ENCODE data around the gene PDGFB. TPM values are rescaled to one million over a fixed set of nuclear protein-coding genes. Genes with fewer than 3 reads are reported as not detected.

The PDGFB gene
- total and polyA plus RNA-seq, 7 donors = 1.4 to 9.6 (median 5.5) TPM

DNA sequence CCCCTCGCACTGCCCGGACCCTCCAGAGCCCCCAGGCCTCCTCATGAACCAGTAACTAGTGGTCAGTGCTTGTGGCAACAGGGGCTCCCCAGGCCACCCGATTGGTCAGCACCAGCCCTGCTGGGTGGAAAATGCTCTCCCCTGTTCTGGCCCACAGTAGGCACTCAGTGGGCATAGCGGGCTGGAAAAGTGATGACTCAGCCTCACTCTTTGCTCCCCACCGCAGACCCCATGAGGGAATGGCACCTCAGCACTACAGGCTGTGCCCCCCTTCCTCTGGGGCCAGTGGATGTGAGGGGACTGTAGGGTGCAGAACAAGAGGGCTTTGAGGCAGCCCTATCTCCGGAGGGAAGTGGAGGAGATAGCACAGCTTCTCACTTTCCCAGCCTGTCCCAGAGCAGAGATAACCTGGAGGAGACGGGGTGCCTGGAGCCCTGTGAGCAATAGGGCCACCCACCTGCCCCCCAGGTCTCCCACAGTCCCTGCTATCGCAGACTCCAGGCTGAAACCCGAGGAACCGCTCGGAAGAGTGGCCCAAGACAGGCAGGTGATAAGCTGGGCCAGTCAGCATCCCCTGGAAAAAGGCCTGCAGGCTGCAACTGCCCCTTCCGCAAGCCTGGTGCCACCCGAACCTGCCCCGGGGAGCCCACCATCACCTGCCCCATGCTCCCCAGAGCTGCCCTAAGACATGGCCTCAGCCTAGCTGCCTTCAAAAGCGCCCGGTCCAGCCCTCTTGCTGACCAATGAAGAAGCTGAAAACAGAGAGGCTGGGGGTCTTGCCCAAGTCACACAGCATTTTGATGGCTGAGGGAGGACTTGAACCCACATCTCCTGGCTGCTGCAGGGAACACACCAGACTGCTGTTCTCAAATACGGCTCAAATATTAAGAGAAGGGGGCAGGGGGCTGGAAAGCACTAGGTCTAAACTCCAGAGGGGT lies 29.4 kb upstream of the PDGFB start:
- H3K4me3 ChIP-seq = no peak overlapping the region
- no peaks in the 10 kb centered on the region for H3K9me3 ChIP-seq
- no peak for DNase-seq
- TF ChIP-seq POLR2AphosphoS5 (IDR thresholded peaks at IDR 0.05) = no peak
- TF ChIP-seq EP300 (IDR thresholded peaks at IDR 0.05) = no peak
- no peak for TF ChIP-seq POLR2A (IDR thresholded peaks at IDR 0.05)
- TF ChIP-seq, protein P1, sequence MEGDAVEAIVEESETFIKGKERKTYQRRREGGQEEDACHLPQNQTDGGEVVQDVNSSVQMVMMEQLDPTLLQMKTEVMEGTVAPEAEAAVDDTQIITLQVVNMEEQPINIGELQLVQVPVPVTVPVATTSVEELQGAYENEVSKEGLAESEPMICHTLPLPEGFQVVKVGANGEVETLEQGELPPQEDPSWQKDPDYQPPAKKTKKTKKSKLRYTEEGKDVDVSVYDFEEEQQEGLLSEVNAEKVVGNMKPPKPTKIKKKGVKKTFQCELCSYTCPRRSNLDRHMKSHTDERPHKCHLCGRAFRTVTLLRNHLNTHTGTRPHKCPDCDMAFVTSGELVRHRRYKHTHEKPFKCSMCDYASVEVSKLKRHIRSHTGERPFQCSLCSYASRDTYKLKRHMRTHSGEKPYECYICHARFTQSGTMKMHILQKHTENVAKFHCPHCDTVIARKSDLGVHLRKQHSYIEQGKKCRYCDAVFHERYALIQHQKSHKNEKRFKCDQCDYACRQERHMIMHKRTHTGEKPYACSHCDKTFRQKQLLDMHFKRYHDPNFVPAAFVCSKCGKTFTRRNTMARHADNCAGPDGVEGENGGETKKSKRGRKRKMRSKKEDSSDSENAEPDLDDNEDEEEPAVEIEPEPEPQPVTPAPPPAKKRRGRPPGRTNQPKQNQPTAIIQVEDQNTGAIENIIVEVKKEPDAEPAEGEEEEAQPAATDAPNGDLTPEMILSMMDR (IDR thresholded peaks at IDR 0.05) = no peak
- 83 to 87% methylated on average over 17 of the region's 17 CpGs for WGBS, 2 donors
- H3K27me3 ChIP-seq = no peaks in the 10 kb centered on the region
- intact Hi-C loops (cut with DNase I) = no loop called here
- H3K36me3 ChIP-seq = no peaks in the 10 kb centered on the region
- H3K27ac ChIP-seq = no peak overlapping the region
- no peaks in the 10 kb centered on the region for H3K4me1 ChIP-seq

DNA sequence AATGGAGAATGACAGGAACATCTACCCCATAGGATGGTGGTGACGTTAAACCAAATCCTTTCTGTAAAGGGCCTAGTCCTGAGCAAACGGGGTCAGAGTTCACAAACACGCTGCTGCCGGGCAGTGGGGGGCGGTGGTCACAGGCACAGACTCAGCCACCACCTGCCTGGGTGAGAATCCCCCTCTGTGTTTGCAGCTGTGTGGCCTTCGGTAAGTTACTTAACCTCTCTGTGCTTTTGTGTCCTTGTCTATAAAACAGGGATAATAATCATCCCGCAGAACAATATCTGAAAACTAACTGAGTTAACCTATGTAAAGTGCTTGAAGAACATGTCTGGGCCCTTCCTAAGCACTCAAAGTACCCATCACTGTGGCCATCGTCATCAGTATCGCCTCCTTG lies 26.0 kb upstream of the PDGFB start:
- Histone ChIP-seq H3K4me1 (no peaks in the 10 kb centered on the region), H3K27ac (no peak overlapping the region), H3K27me3 (no peaks in the 10 kb centered on the region), H3K9me3 (no peaks in the 10 kb centered on the region), H3K36me3 (no peaks in the 10 kb centered on the region), H3K4me3 (no peak overlapping the region)
- intact Hi-C loops (cut with DNase I) = no loop called here
- 89 to 94% methylated on average over 9 of the region's 9 CpGs for WGBS, 2 donors
- TF ChIP-seq, protein P1 (IDR thresholded peaks at IDR 0.05) = no peak
- TF ChIP-seq POLR2A (IDR thresholded peaks at IDR 0.05) (no peak), POLR2AphosphoS5 (IDR thresholded peaks at IDR 0.05) (no peak), EP300 (IDR thresholded peaks at IDR 0.05) (no peak)
- no peak for DNase-seq

DNA sequence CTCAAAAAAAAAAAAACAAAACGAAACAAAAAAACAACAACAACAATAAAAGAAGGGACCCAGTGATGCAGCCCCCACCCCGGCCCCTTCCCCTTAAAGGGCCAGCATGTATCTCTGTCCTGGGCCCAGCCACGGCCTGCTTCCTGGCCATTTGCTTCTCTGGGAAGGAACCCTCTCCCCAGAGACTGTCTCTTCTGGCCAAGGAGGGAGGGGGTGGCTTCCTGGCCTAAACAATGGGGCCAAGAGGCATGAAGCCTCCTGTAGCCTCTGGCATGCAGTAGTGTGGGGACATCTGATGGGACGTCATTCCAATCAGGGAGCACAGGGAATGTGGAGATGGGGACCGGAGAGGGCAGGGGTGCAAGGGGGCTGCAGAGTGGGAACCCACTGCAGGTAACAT lies 25.5 kb upstream of the PDGFB start:
- no peak overlapping the region for H3K4me3 ChIP-seq
- H3K4me1 ChIP-seq = no peaks in the 10 kb centered on the region
- no peaks in the 10 kb centered on the region for H3K9me3 ChIP-seq
- no peak for TF ChIP-seq POLR2AphosphoS5 (IDR thresholded peaks at IDR 0.05)
- no peak for TF ChIP-seq EP300 (IDR thresholded peaks at IDR 0.05)
- no peak for TF ChIP-seq POLR2A (IDR thresholded peaks at IDR 0.05)
- TF ChIP-seq, protein P1 (IDR thresholded peaks at IDR 0.05) = no peak
- H3K27me3 ChIP-seq = no peaks in the 10 kb centered on the region
- intact Hi-C loops (cut with DNase I) = no loop called here
- no peak for DNase-seq
- 69 to 79% methylated on average over 5 of the region's 5 CpGs for WGBS, 2 donors
- no peaks in the 10 kb centered on the region for H3K36me3 ChIP-seq
- H3K27ac ChIP-seq = no peak overlapping the region

DNA sequence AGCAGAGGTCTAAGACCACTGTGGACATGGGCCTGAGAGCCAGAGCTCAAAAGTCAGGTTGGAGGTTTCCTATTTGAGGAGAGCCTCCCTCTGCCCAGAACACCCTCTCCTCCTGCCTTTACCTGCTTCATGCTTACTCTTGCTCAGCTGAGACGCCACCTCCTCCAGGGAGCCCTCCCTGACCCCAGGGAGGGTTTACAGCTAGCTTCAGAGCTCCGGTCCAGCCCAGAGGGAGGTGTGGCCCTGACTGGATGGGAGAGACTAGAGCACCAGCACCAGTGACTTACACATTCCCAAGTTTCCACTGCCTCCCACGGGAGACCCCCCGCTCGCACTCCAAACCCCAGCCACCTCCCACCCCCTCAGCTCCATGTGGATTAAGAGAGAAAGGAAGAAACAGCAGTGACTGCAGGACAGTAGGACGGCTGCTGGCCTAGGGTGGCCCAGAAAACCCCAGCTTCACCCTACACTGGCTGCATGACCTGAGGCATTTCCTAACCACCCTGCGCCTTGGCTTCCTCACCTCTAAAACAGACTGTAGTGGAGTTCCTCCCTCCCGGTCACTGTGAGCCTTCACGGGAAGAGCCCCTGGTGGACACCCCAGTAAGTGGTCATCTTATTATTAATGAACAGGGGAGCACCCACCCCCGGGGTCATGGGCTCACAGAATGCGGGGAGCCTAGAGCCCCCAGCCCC lies 24.5 kb upstream of the PDGFB start:
- 73 to 77% methylated on average over 11 of the region's 11 CpGs for WGBS, 2 donors
- Histone ChIP-seq H3K36me3 (no peaks in the 10 kb centered on the region), H3K4me3 (no peak overlapping the region), H3K4me1 (no peaks in the 10 kb centered on the region), H3K27me3 (no peaks in the 10 kb centered on the region), H3K27ac (no peak overlapping the region), H3K9me3 (no peaks in the 10 kb centered on the region)
- intact Hi-C loops (cut with DNase I) = no loop called here
- DNase-seq = no peak
- TF ChIP-seq, protein P1 (IDR thresholded peaks at IDR 0.05) = no peak
- TF ChIP-seq EP300 (IDR thresholded peaks at IDR 0.05) (no peak), POLR2AphosphoS5 (IDR thresholded peaks at IDR 0.05) (no peak), POLR2A (IDR thresholded peaks at IDR 0.05) (no peak)

Data from sigmoid colon (tissue), 7 donors.